Peyer's patch (tissue), 4 donors: ENCODE data around the gene CD34. TPM values are rescaled to one million over a fixed set of nuclear protein-coding genes. Genes with fewer than 3 reads are reported as not detected.

Experiments used
- DNase-seq, 3 donors: peaks; one replicate each; pipeline ENCODE4 v3.0.0-alpha.2; 2017 to 2019
- H3K27ac ChIP-seq, 4 donors: fragments of 200-600 bp; sonication (generic); one replicate each; pipeline ENCODE4 v1.5.1; 2016 to 2019
- H3K27me3 ChIP-seq, 2 donors: fragments of 200-600 bp; sonication (generic); one replicate each; pipeline ENCODE4 v1.5.1; 2019
- H3K36me3 ChIP-seq, 3 donors: fragments of 200-600 bp; sonication (generic); one replicate each; pipeline ENCODE4 v1.5.1; 2016 to 2019
- H3K4me1 ChIP-seq, 4 donors: fragments of 200-600 bp; sonication (generic); one replicate each; pipeline ENCODE4 v1.5.1; 2016 to 2019
- H3K4me3 ChIP-seq, 4 donors: fragments of 200-600 bp; sonication (generic); 1 replicate in 3 of 4; 2 replicates in 1 of 4; pipeline ENCODE4 v1.5.1; 2016 to 2019; ENCODE audit warnings: mild to moderate bottlenecking in 1 of 4
- H3K9me3 ChIP-seq, 4 donors: fragments of 200-600 bp; sonication (generic); one replicate each; pipeline ENCODE4 v1.5.1; 2016 to 2019; ENCODE audit warnings: mild to moderate bottlenecking in 1 of 4
- POLR2A ChIP-seq, 2 donors: fragments of 450-650 bp; IDR thresholded peaks; one replicate each; pipeline ENCODE4 v1.5.1; 2017; ENCODE audit warnings: antibody characterized with exemption in 2 of 2, mild to moderate bottlenecking in 2 of 2, moderate library complexity in 2 of 2
- total RNA-seq, 4 donors: library from RNA; depleted of rRNA; stranded (reverse); fragments of >200 nt; gene quantifications; one replicate each; pipeline ENCODE4 v1.1.0, GENCODE V29; 2016
- TF ChIP-seq, protein P1 (sequence below), 6 experiments: fragments of 450-650 bp in 4 of 6; fragments of 200-600 bp in 2 of 6; sonication (generic) in 1 of 6; IDR thresholded peaks; one replicate each; pipeline ENCODE4 v1.5.1; 2017 to 2019; ENCODE audit warnings: antibody characterized with exemption in 6 of 6, mild to moderate bottlenecking in 3 of 6, moderate library complexity in 1 of 6

CD34 gene
- total RNA-seq, 4 donors from 2014 or later = 4.6 to 21.9 (median 19.6) TPM

- Histone ChIP-seq H3K27ac (peak overlapping the region in 1 of 4 donors; percentile 48), H3K36me3 (no peaks in the 10 kb centered on the region), H3K27me3 (no peaks in the 10 kb centered on the region), H3K4me3 (no peak overlapping the region), H3K9me3 (no peaks in the 10 kb centered on the region), H3K4me1 (peaks cover 0 to 74% (median 10%) of the 10 kb centered on the region in 4 donors)
- peak in 1 of 3 donors; percentile 62 for DNase-seq
- TF ChIP-seq POLR2A (IDR thresholded peaks at IDR 0.05) = no peak
- TF ChIP-seq, protein P1, sequence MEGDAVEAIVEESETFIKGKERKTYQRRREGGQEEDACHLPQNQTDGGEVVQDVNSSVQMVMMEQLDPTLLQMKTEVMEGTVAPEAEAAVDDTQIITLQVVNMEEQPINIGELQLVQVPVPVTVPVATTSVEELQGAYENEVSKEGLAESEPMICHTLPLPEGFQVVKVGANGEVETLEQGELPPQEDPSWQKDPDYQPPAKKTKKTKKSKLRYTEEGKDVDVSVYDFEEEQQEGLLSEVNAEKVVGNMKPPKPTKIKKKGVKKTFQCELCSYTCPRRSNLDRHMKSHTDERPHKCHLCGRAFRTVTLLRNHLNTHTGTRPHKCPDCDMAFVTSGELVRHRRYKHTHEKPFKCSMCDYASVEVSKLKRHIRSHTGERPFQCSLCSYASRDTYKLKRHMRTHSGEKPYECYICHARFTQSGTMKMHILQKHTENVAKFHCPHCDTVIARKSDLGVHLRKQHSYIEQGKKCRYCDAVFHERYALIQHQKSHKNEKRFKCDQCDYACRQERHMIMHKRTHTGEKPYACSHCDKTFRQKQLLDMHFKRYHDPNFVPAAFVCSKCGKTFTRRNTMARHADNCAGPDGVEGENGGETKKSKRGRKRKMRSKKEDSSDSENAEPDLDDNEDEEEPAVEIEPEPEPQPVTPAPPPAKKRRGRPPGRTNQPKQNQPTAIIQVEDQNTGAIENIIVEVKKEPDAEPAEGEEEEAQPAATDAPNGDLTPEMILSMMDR (IDR thresholded peaks at IDR 0.05) = no peak
Observed at GRCh38 chr1:207853372-207853757, 57.6 kb downstream of the CD34 start.

DNA sequence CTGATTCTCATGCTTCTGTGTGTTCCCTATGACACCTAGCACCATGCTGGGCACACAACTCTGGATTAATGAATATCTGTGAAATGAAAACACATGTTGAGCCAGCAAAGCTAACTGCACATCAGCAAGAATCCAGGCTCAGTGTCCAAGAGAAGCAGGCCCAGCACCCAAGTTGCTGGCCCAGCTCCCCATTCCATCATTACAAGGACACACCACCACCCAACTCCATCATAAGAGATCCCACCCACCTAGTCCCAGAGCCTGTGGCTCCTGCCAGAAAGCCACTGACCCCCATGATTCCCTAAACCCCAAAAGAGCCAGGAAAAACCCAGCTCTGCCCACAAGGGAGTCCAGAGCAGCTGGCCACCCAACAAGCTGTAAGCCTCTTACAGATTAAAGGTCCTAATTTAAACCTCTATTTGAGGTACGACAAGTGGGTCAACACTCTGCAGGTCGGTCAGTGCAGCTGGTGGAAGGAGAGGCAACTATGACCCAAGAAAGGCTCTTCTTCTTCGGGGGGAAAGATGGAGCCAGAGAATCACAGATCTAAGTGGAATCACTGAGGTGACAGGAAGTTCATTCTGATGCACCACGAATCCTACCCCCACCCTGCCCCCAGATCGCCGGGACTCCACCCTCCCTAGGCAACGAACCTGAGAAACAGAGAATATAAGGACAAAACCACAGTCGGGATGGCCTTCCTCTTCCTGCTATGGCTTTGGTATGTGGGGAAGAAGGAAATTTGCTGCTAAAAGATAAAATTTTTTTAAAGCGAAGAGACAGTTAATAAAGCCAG lies 58.2 kb downstream of the CD34 start:
- Histone ChIP-seq H3K27ac (peak overlapping the region in 1 of 4 donors; percentile 48), H3K4me1 (peaks cover 0 to 74% (median 13%) of the 10 kb centered on the region in 4 donors), H3K9me3 (no peaks in the 10 kb centered on the region), H3K36me3 (no peaks in the 10 kb centered on the region), H3K4me3 (no peak overlapping the region), H3K27me3 (no peaks in the 10 kb centered on the region)
- no peak for TF ChIP-seq POLR2A (IDR thresholded peaks at IDR 0.05)
- TF ChIP-seq, protein P1 (IDR thresholded peaks at IDR 0.05) = no peak
- no peak for DNase-seq

DNA sequence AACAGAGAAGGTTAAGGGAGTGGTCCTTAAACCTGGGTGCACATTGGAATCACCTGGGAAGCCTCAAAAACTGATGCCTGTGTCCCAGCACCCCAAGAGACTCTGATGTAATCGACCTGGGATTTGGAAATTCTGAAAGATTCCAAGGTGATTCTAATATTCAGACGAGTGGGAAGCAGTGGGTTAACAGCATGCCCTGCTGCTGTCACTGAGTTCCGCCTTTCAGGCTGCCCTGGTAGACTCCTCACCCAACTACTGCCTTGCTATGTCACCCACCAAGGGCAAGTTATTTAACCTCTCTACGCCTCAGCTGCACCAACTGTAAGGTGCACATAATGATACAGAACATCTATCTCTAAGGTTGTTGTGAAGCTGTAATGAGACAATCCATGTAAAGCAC lies 59.2 kb downstream of the CD34 start:
- no peak overlapping the region for H3K4me3 ChIP-seq
- no peaks in the 10 kb centered on the region for H3K27me3 ChIP-seq
- no peaks in the 10 kb centered on the region for H3K36me3 ChIP-seq
- TF ChIP-seq POLR2A (IDR thresholded peaks at IDR 0.05) = no peak
- TF ChIP-seq, protein P1 (IDR thresholded peaks at IDR 0.05) = no peak
- no peaks in the 10 kb centered on the region for H3K9me3 ChIP-seq
- peaks cover 0 to 64% (median 14%) of the 10 kb centered on the region in 4 donors for H3K4me1 ChIP-seq
- H3K27ac ChIP-seq = no peak overlapping the region
- DNase-seq = no peak

DNA sequence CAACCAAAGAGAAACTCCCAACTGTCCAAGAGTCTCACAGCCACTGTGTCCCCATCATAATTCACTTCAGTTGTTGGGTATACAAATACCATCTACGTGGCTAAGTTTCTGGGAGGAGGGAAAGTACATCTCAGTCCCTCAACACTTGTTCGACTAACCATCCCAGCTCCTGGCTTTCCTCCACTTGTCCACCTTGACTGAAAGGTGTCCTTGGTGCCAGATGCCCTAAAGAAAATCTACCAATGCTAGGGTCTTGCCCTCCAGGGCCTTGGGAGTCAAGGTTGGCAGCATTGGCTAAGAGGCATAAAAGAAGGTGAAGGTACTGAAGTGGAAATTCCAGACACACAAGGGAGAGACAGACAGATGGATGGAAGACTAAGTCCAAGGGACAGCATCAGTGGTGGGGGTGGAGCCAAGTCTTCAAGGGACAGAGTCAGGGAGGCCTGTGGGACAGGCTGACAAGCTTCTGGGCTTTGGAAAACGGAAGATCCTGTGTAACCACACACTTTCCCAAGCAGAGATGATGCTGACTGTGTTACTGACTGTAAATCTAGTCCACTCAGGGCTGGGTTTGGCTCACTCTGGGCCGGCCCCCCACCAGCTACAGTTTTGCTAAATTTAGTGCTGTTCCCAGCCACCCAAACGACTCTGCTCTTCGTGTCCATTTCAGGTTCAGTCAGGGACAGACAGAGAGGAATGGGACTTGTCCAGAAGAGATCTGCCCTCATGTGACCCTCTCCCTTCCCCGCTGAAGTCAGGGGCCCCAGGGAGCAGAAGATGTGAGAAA lies 60.1 kb downstream of the CD34 start:
- Histone ChIP-seq H3K27me3 (no peaks in the 10 kb centered on the region), H3K4me1 (peaks cover 0 to 58% (median 14%) of the 10 kb centered on the region in 4 donors), H3K36me3 (no peaks in the 10 kb centered on the region), H3K9me3 (no peaks in the 10 kb centered on the region), H3K4me3 (no peak overlapping the region), H3K27ac (peak overlapping the region in 1 of 4 donors; percentile 0)
- DNase-seq = no peak
- TF ChIP-seq, protein P1 (IDR thresholded peaks at IDR 0.05) = no peak
- TF ChIP-seq POLR2A (IDR thresholded peaks at IDR 0.05) = no peak

GRCh38 chr1:207849646-207850045 lies 61.3 kb downstream of the CD34 start:
- Histone ChIP-seq H3K36me3 (no peaks in the 10 kb centered on the region), H3K9me3 (no peaks in the 10 kb centered on the region), H3K4me3 (no peak overlapping the region), H3K27ac (peak overlapping the region in 2 of 4 donors; percentile 24 to 38), H3K27me3 (no peaks in the 10 kb centered on the region), H3K4me1 (peaks cover 0 to 54% (median 14%) of the 10 kb centered on the region in 4 donors)
- no peak for TF ChIP-seq POLR2A (IDR thresholded peaks at IDR 0.05)
- TF ChIP-seq, protein P1 (IDR thresholded peaks at IDR 0.05) = no peak
- DNase-seq = no peak
